HG03066 (cell line): ENCODE measurements around the gene PAX6.
"Not testable (repeated sequence)": the region's sequence is repeated elsewhere in the genome, so short reads cannot be mapped to it uniquely, and the experiment has no call there.

ENCODE experiments used
- ATAC-seq: cut with Tn5 transposase; IDR thresholded peaks from one replicate; pipeline ENCODE4 v1.9.1; 2021; ENCODE audit warnings: low read depth; ENCODE audit not compliant: unreplicated experiment

The PAX6 gene

GRCh38 chr11:31779374-31779791 lies 31.7 kb downstream of the PAX6 start:
- ATAC-seq, result no peak

- ATAC-seq, result no peak
Observed at GRCh38 chr11:31772412-31772811, 38.7 kb downstream of the PAX6 start.

- no peak for ATAC-seq
Observed at GRCh38 chr11:31770011-31770700, 41.0 kb downstream of the PAX6 start.

DNA sequence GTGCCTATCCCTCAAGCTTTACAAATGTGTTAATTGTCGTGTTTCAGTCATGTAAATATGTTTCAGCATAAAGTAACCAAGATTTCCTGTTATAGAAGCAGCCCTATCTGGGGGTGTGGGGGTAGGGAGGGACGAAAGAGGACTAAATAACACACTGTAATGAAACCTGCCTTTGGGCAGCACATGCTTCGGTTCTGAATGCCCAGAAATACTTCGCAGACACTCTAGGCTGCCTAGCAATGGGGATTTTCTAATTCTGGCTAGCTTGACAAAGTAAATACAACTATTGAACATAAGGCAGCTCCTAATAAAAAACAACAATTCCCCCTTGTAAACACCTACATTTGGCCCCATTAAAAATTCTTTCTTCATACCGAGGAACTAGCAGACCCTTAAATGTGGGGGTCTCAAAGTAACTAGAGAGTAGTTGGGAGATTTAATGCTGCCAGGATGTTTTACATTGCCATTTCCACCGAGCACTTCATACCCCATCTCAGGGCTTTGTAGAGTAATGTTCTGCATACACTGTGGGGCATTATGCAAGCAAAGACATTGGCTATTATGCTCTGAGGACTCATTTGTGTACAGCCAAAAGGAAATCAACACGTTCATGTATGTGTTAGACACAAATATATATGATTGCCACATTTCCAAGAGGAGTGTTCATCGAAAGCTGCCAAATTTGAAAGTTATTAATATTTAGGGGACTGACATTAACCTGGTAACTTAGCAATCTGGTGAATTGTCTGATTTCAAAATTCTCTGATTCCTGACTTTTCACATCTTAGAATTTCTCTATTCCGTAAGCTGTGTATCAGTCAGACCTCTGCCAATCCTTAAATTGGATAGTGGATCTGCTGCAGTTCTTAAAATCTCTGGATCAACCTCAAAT lies 42.1 kb downstream of the PAX6 start:
- ATAC-seq, result no peak

GRCh38 chr11:31767685-31768084 lies 43.4 kb downstream of the PAX6 start:
- no peak for ATAC-seq

DNA sequence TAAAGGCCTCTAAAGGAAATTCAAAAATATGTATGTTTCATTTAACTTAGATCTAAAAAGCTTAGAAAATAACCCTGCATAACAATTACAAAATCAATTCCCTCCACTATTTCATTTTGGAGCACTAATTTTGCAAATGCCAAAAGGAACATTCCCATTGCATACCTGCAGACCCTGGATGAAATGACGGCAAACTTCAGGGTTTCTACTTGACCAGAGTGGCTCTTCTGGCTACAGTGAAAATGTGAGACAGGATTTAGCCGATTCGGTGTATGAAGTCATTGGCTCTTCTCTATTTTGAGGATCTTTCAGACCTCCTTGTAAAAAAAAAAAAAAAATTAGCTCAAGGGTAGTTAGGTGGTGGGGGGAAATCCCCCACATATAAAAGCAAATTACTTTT lies 44.1 kb downstream of the PAX6 start:
- no peak for ATAC-seq

DNA sequence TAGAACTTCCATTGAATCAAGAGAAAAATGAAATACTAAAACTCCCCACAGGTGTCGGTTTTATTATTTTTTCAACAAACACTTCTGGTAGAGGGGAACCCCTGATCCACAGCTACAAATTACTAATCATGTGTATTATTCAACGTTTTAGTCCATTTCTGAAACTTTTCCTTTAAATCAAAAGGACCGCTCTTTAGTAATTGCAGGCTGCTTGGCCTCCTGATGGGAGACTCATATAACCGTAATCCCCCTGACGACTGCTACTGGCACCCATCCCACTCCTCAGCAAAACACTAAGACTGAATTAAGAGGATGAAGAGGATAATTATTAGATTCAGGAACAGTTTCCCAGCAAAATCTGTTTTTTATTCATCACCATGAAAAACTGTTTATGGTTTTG lies 46.4 kb downstream of the PAX6 start:
- ATAC-seq, result no peak

DNA sequence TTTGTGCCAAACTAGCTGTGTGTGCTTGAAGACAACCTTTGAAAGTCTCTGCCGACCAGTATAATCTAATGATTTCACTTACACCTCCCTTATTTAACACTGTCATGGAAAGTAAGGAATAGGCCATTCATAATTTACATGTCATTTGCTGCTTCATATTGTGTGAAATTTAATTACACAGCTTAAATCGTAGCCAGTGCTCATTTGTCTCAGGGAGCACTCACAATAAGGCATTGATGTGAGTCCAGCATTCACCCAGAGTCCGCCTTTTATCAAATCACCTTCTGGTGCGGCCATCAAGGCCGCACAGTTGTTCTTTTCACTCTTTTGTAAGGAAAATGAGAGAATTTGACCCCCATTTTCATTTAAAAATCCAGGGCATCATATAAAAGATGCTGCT lies 46.9 kb downstream of the PAX6 start:
- ATAC-seq, result no peak

DNA sequence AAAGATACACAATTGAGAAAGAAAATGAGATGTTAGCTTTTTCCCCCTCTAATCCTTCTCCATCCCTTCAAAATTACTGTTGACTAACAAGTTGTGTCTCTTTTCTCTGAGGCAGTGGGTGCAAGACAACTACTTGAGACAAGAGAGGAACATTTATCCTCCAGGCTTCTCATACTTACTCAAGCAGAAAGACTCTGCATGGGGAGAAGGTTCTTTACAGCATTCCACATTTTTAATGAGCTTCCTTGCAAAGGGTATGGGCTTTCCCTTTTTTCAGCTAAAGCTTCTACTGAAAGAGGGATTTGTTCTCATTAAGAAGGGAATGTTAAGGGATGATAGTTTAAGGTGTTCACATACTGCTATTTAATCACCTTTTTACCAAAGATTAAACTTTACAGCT lies 47.8 kb downstream of the PAX6 start:
- ATAC-seq, result no peak

DNA sequence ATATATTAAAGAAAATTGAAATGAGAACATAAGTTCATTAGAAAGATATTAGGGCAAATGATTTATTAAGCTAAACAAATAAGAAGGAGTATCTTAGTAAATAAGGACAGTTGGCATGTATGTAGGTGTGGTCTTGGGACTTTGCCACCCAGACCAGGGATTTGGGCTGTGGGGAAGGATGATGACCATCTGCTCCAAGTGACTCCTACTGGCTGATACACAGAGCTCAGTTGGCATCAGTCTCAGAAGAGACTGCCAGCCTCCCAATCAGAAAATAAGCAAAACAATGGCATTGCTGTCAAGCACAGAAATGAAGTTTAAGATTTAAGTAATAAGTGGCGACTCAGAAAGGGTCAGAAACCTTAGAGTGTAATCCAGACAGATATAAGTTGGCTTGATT lies 49.5 kb downstream of the PAX6 start:
- ATAC-seq, result no peak

DNA sequence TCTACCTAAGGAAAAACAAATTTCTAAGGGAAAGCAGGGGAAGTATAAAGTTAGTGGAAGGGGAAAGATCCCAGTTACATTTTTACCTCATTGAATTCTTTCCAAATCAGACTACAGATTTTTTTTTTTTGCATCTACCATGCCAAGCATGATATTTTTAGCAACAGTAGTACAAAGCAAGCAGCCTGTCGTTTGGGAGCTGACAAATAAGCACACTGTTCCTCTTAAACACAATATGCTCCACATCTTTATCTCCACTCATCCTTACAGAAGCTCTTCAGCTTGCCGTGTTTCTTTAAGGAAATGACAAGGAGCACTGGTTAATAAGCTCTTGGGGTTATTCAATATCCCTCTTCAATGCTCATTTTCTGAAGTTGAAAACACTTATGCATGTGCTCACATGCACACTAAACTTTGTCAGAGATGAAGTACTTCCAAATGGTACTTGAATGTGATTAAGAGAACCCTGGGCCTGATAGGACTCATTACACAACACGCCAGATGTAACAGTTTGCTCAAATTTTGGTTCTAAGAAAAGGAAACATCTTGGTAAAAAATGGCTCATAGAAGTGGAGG lies 53.8 kb downstream of the PAX6 start:
- ATAC-seq, result no peak

DNA sequence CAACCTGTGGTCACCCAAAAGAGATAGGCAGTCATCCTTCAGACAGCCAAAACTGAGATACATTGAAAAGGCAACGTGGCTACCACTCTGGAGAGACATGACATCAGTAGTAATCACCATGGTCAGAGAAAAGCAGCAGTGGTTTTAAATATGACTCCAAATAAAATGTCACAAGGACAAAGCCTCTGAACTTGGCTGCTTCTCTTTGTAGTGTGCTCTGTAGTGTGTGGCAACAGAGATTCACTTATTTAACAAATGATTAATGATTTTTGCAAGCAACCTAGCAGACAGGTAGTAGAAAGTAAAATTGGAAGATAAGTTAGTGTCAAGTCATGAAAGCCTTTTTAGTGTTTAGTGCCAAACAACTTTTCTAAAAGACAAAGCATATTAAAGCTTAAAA lies 63.5 kb downstream of the PAX6 start:
- no peak for ATAC-seq

- not testable (repeated sequence) for ATAC-seq
Observed at GRCh38 chr11:31740731-31741368, 70.3 kb downstream of the PAX6 start.

DNA sequence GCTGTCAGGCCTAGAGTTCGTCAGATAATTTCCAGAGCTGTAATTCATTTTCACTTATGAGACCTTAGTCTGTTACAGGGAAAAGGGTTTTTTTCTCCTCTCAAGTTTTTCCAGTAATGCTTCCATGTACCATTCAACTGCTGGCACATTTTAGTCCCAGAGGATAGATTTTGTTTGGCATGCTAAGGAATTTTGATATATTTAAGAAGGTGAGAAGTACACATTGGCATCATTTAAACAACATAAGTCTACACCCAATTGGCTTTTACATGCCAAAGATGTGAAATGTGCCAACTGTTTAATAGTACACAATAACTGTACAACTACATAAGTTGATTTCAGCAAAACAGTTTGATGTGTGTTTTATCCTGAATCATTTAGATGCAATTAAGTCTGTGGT lies 71.0 kb downstream of the PAX6 start:
- no peak for ATAC-seq
